Measurements from ENCODE around the gene MUS81. TPM values are rescaled to one million over a fixed set of nuclear protein-coding genes. Genes with fewer than 3 reads are reported as not detected.

The MUS81 gene
- total and polyA plus RNA-seq, 2 experiments from 2014 or later: 74.3 to 82.7 TPM

- TF ChIP-seq CTCF (IDR thresholded peaks at IDR 0.05; ENCODE audit: low read depth, low read length): no peak
Measured at GRCh38 chr11:65861533-65862183, 1.4 kb downstream of the MUS81 start.

DNA sequence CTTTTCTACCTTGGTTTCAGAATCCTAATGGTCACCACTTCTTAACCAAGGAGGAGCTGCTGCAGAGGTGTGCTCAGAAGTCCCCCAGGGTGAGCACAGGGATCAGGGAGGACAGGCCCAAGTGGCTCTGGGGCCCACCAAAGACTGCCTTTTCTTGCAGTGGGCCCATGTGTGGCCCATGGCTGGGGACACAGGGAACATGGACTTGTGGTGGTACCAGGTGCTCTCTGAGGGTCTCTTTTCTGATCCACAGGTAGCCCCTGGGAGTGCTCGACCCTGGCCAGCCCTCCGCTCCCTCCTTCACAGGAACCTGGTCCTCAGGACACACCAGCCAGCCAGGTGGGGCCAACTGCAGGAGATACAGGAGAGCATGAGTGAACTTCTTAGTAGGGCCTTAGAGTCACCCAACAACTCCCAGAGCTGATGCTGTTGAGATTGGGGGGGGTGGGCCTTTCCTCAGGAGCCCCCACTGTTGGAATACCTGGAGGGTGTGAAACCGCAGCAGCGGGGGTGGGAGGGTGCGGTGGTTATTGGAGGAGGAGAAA is 2.0 kb downstream of the MUS81 start:
- Histone ChIP-seq H3K4me3 (no peak overlapping the region), H3K27me3 (no peaks in the 10 kb centered on the region), H3K27ac (no peak overlapping the region), H3K36me3 (peaks cover 44% of the 10 kb centered on the region), H3K9me3 (ENCODE audit: low read depth) (no peaks in the 10 kb centered on the region), H3K4me1 (ENCODE audit: low read depth) (peaks cover 2% of the 10 kb centered on the region)
- no peak for TF ChIP-seq CTCF (IDR thresholded peaks at IDR 0.05; ENCODE audit: low read depth, low read length)
- DNase-seq (ENCODE audit: low read depth in 1 of 2, low spot score in 1 of 2): no peak

More at GRCh38 chr11:65861533-65862183, 1.4 kb downstream of the MUS81 start:
- no peak for DNase-seq (ENCODE audit: low read depth in 1 of 2, low spot score in 1 of 2)
- peaks cover 2% of the 10 kb centered on the region for H3K4me1 ChIP-seq (ENCODE audit: low read depth)
- no peaks in the 10 kb centered on the region for H3K27me3 ChIP-seq
- peak overlapping the region; percentile 78 for H3K4me3 ChIP-seq
- H3K9me3 ChIP-seq (ENCODE audit: low read depth): no peaks in the 10 kb centered on the region
- peak overlapping the region; percentile 99 for H3K27ac ChIP-seq
- peaks cover 38% of the 10 kb centered on the region for H3K36me3 ChIP-seq

GRCh38 chr11:65862941-65863888 is 3.0 kb downstream of the MUS81 start:
- DNase-seq (ENCODE audit: low read depth in 1 of 2, low spot score in 1 of 2): no peak
- Histone ChIP-seq H3K4me3 (no peak overlapping the region), H3K36me3 (peaks cover 45% of the 10 kb centered on the region), H3K9me3 (ENCODE audit: low read depth) (no peaks in the 10 kb centered on the region), H3K27ac (no peak overlapping the region), H3K4me1 (ENCODE audit: low read depth) (peaks cover 2% of the 10 kb centered on the region), H3K27me3 (no peaks in the 10 kb centered on the region)
- TF ChIP-seq CTCF (IDR thresholded peaks at IDR 0.05; ENCODE audit: low read depth, low read length): no peak

DNA sequence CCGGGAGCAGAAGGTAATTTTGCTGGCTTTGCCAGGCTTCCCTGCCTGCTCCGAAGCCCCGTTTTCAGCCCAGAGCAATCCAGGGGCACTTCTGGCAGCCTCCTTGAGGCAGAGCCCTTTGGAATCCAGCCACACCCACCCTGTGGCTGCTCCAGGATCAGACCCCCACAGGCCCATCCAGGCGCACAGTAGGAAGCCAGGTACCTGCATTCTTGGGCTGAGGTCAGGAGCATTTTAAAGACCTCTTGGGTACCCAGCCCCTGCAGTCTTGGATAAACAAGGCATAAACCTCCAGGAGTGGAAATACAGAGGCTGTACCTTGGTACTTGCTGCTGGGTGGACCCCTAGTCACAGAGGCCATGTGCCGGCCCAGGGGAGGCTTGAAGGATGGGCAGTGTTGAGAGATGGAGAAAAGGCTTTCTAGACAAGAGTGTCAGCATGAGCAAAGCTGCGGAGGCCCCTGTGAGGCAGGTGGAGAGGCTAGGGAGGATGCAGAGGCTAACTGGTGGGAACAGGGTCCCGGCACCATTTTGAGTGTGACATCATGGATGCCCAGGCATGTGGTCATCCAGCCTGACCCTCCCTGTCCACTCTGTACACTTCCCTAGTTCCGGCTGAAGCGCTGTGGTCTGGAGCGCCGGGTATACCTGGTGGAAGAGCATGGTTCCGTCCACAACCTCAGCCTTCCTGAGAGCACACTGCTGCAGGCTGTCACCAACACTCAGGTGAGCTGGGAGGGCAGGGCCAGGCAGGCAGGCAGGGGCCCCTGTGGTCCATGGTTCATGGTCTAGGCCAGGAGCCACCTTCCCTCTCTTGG is 3.9 kb downstream of the MUS81 start:
- Histone ChIP-seq H3K36me3 (peaks cover 50% of the 10 kb centered on the region), H3K4me1 (ENCODE audit: low read depth) (peaks cover 2% of the 10 kb centered on the region)

More for the DNA sequence above, 3.9 kb downstream of the MUS81 start:
- Histone ChIP-seq H3K27me3 (no peaks in the 10 kb centered on the region), H3K9me3 (ENCODE audit: low read depth) (no peaks in the 10 kb centered on the region), H3K4me3 (no peak overlapping the region), H3K27ac (no peak overlapping the region)
- TF ChIP-seq CTCF (IDR thresholded peaks at IDR 0.05; ENCODE audit: low read depth, low read length): no peak
- no peak for DNase-seq (ENCODE audit: low read depth in 1 of 2, low spot score in 1 of 2)
